HG02759 (cell line): ENCODE measurements around the gene DMRT1.
"Not testable (repeated sequence)": the region's sequence is repeated elsewhere in the genome, so short reads cannot be mapped to it uniquely, and the experiment has no call there.

Experiments
- ATAC-seq: cut with Tn5 transposase; IDR thresholded peaks from one replicate; pipeline ENCODE4 v1.9.1; 2021; ENCODE audit warnings: mild to moderate bottlenecking, moderate library complexity; ENCODE audit not compliant: unreplicated experiment

The DMRT1 gene

DNA sequence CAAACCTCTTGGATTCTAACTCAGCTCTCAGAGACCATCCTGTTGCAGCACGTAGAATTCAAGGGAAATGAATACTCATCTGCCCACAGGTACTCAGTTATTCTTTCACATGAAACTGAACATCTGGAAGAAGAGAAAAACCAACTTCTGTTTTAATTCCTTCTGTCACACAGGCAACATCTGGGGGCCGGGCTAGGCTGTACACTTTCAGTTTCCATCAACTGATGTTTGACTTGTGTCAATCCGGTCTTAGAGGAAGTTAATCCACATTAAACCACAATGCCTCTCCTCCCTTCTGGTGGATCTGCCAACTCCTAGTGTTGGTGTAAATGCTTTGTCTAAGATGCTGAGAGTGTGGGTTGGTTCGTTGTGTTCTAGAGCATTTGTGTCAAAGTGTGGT is 152.5 kb downstream of the DMRT1 start:
- peak; percentile 62 for ATAC-seq

DNA sequence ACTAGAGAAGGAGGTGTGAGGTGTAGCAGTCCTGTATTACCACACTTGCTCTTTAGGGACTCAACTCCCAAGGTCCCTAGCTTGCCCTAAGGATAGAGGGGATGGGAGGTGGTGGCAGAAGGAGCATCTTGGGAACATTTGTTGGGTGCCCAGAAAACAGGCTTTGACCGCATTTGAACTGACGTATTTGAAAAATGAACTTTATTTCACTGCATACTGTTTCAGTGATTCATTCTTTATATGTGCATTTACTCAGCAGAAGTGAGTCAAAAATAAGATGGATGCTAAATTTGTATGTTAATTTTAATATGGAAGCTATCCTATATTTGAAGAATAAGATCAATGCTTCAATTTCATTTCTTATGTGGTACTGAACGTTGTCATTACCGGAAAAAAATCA is 153.7 kb downstream of the DMRT1 start:
- no peak for ATAC-seq

DNA sequence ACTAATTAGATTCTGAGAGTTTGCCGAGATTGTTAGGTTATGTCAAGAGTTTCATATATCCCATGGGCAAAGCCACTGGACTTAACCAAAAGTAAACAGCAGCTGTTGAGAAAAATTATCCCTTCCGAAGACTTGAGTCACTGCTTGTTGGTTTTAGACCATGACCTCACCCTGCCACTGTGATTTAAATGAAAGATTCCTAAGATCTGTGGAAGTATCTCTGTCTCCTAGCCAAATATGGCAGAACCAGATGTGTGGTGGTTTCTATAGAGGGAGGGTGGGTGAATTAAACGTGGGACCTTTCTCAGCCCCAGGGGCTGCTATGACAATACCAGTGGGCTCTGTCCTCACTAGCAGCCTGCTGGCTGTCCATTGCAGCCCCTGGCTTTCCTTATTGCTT is 154.3 kb downstream of the DMRT1 start:
- ATAC-seq = no peak

DNA sequence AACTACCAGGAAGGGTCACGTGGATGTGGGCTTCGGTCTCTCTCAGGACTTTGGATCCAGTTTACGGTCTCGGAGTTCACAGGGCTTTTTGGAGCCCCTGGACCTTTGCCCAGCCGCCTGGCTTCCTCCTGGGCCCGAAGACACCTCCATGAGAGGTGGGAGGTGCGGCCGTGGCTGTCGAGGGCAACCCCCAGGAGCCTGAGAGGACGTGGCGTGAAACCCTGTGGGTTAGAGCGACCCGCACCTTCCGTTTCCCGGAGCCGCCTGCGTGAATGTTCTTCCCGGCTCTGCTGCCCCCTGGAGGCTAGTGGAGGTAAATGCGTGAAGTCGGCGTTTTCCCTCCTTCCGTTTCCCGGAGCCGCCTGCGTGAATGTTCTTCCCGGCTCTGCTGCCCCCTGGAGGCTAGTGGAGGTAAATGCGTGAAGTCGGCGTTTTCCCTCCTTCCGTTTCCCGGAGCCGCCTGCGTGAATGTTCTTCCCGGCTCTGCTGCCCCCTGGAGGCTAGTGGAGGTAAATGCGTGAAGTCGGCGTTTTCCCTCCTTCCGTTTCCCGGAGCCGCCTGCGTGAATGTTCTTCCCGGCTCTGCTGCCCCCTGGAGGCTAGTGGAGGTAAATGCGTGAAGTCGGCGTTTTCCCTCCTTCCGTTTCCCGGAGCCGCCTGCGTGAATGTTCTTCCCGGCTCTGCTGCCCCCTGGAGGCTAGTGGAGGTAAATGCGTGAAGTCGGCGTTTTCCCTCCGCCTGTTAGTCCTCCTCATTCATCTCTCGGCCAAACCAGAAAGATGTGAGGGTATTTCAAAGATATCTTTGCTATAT is 157.0 kb downstream of the DMRT1 start:
- ATAC-seq = not testable (repeated sequence)

DNA sequence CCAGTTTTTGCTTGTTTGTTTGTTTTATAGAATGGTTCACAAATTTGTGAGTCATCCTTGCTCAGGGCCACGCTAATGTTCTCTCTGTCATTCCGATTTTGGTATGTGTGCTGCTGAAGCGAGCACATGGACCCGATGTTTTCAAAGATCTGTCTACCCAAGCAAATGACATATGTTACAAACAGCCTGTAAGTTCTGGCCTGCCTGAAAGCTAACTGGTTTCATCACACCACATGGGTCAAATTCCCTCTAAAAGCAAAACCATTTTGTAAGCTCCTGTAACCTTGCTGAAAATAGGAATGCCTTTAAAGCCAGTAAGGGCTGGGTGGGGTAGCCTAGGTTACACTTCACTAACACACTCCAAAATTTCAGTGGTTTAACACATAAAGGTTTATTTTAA is 160.3 kb downstream of the DMRT1 start:
- ATAC-seq = no peak

DNA sequence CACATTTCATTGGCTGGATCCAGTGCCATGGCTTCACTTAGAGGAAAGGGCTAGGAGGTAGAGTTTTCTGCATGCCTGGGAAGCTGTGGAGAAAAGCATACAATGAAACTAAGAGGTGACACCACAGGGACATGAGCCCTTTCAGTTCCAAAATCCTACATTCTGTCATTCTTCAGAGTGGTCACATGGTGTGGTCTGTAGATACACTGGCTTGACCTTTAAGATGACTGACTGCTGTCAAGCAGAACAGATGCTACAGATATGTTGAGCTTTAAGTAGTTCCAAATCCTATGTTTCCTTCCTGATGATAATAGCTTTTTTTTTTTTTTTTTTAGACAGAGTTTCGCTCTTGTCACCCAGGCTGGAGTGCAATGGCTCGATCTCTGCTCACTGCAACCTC is 161.2 kb downstream of the DMRT1 start:
- no peak for ATAC-seq

DNA sequence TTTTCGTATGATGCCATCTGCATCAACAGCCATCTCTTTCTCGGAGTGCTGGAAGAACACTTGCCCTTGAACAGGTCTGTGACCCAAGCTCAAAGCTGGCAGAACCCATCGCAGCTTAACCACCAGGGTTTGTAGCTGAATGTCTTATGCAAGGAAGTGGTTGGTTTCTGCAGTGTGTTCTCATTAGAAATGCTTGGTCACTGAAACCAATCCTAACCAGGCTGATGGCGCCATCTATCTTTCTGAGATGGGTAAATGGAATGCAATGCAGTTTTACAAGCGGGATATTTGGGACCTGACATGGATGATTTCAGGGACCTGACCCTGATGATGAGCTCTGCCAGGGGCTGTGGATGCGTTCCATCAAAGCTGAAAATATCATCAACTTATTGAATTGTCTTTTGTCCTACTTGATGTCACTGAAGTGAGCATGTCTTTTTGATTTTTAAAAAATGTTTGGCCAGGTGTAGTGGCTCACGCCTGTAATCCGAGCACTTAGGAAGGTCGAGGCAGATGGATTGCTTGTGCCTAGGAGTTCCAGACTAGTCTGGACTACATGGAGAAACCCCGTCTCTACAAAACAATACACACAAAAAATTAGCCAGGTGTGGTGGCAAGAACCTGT is 163.7 kb downstream of the DMRT1 start:
- peak; percentile 40 for ATAC-seq

DNA sequence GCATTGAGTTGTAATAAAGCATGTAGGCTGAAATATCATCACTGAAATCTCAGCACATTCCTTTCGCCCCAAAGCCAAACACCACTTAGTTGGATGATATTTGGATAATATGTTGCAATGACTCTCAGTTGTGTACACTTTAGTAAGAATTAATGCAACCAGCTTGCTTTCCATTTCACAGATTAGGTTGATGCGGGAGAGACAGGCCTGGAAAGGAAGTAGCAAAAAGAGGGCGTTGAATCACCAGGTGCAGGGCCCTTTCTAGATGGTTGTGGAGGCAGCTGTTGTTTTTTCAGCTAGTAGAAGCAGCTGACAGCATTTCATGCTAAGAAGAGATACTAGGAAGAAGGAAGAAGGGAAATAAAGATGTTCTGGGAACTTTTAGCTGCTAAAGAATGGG is 165.8 kb downstream of the DMRT1 start:
- ATAC-seq = no peak

DNA sequence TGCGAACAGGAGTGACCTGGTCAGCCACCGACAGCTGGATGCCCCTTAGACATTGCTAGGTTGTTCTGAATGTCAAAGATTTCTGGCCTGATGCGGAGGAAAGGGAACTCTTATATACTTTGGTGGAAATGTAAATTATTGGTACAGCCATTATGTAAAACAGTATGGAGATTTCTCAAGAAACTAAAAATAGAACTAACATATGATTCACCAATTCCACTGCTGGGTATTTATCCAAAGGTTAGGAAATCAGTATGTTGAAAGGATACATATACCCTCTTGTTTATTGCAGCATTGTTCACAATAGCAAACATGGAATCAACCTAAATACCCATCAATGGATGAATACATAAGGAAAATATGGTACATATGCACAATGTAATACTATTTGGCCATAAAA is 166.7 kb downstream of the DMRT1 start:
- no peak for ATAC-seq

DNA sequence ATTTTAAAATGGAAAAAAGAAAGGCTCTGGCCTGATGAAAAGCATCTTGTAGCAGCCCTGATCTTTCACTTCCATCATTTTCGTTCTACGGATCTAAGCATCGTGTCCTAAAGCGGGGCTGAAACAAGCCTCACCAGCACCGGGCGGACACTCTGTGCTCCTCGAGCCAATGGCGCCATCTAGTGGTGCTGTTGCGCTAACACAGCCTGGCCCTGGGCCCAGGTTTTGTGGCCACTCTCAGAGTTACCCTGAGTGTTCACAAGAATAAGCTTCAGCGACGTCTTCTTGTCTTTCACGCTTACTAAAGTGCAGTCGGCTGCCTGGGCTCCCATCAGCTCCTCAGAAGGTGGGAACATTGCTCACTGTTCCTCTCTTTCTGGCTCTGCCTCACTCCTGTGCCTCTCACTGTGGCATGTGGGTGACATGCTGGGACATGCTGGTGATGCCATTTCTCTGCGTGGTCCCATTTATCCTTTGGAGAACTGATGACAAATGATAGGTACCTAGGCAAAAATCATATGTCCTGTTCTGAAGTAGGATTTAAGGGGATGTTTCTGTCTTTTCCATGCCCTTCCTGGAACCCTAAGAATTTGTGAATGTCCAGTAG is 167.7 kb downstream of the DMRT1 start:
- peak; percentile 98 for ATAC-seq

DNA sequence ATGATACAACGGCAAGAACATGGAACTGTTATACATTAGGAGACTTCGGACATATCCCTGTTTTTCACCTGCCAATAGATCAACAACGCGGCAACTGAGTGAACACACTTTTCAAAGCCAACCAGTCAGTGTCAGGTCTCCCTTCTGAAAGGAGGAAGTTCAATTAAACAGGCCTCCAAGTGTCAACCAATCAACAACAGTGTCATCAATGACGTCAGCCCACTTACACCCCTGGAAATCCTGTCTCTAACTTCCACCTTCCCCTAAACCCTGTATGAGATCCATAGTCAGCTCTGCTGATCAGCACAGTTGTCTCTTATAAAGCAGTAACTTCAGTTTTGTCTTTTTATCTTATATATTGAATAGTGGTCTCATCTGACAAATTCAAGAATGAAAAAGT is 171.5 kb downstream of the DMRT1 start:
- no peak for ATAC-seq

DNA sequence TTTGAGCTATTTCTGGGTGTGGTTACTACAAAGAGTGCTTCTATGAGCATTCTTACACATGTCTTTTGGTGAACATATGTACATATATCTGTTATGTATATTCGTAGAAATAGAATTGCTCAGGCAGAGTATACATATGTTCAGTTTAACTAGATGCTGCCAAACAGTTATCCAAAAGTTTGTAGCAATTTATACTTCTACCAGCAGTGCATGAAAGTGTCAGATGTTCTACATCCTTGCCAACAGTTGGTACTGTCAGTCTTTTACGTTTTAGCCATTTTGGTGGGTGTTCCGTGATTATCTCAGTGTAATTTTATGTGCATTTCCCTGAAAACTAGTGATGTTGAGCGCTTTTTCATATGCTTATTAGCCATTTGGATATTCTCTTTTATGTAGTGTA is 172.7 kb downstream of the DMRT1 start:
- no peak for ATAC-seq

DNA sequence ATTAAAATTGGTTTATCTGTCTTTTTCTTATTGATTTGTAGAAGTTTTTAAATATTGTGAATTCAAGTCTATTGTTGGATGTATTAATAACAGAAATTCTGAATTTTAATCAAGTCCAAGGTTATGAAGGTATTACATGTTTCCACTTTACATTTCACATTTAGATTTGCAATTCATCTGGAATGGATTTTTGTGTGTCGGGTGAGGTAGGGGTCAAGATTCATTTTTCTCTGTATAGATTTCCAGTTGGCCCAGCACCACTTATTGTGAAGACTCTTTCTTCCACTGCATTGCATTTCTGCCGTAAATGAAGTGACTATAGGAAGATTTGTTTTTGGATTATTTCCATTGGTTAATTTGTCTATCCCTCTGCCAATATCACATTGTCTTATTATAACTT is 173.1 kb downstream of the DMRT1 start:
- ATAC-seq = no peak

DNA sequence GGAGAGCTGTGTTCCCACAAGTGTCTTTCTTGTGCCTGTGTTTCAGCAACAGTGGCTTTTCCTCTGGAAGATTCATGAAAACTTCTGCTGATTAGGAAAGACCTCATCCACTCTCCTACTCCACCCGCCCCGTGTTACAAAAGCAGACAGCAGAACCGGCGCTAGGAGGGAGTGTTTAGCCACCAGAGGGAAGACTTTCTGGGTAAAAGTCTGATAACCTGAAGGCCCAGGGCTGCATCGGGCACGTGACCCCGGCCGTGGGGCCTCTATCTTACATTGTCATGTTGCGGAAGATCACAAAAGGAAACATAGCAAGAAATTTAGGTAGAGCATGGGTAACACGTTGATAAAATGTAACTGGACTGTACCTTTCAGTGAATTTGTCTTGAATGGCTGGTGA is 176.6 kb downstream of the DMRT1 start:
- no peak for ATAC-seq
